Caco-2 (cell line): ENCODE results near the gene QDPR. TPM values are rescaled to one million over a fixed set of nuclear protein-coding genes. Genes with fewer than 3 reads are reported as not detected.

Experiments used
- BruUV-seq: library from RNA; stranded (reverse); fragments of 400-500 nt; replicated peaks from 2 replicates; lab custom pipeline; 2021; lab: Mats Ljungman, UMichigan
- CTCF ChIA-PET: fragments of 300-600 bp; sonication (Branson Sonifier 250); formaldehyde crosslinking; loops from one replicate; lab custom pipeline; 2022; ENCODE audit warnings: antibody characterized with exemption; lab: Charles Lee
- POLR2A ChIA-PET: fragments of 300-600 bp; sonication (Branson Sonifier 250); formaldehyde crosslinking; loops from one replicate; lab custom pipeline; 2022; ENCODE audit warnings: antibody characterized with exemption; lab: Charles Lee
- DNase-seq, 2 experiments: peaks; one replicate each; pipeline versions ENCODE4 v3.0.0 to v3.0.0-alpha.2; 2020 to 2022
- H3K27me3 ChIP-seq: replicated peaks from 2 replicates; pipeline ENCODE4 v1.6.0; 2011; ENCODE audit warnings: low read length; ENCODE audit not compliant: control insufficient read depth, insufficient read depth
- H3K36me3 ChIP-seq: 2 replicates; pipeline ENCODE4 v1.5.1; 2011; ENCODE audit warnings: low read length; ENCODE audit not compliant: control insufficient read depth, insufficient read depth
- H3K4me1 ChIP-seq: fragments of 250-450 bp; sonication (Bioruptor Pico); 2 replicates; pipeline ENCODE4 v1.5.1; 2020; ENCODE audit warnings: mild to moderate bottlenecking
- H3K4me3 ChIP-seq: 2 replicates; pipeline ENCODE4 v1.5.1; 2011; ENCODE audit warnings: low read depth, mild to moderate bottlenecking, control low read depth, low read length
- H3K9me3 ChIP-seq: fragments of 250-450 bp; sonication (Bioruptor Pico); 2 replicates; pipeline ENCODE4 v1.5.1; 2020; ENCODE audit warnings: mild to moderate bottlenecking, moderate library complexity
- H3K27ac Mint-ChIP-seq: one replicate; pipeline ENCODE4 v1.8.0; 2022; ENCODE audit warnings: mixed read lengths; ENCODE audit not compliant: unreplicated experiment
- H3K27me3 Mint-ChIP-seq: one replicate; pipeline ENCODE4 v1.8.0; 2022; ENCODE audit warnings: mixed read lengths; ENCODE audit not compliant: insufficient read depth, unreplicated experiment
- H3K36me3 Mint-ChIP-seq: one replicate; pipeline ENCODE4 v1.8.0; 2022; ENCODE audit warnings: mild to moderate bottlenecking, mixed read lengths; ENCODE audit not compliant: insufficient read depth, unreplicated experiment
- H3K4me1 Mint-ChIP-seq: one replicate; pipeline ENCODE4 v1.8.0; 2022; ENCODE audit warnings: low read depth, mixed read lengths; ENCODE audit not compliant: unreplicated experiment
- H3K4me3 Mint-ChIP-seq: one replicate; pipeline ENCODE4 v1.8.0; 2022; ENCODE audit warnings: mild to moderate bottlenecking, moderate library complexity, mixed read lengths; ENCODE audit not compliant: unreplicated experiment
- H3K9me3 Mint-ChIP-seq: one replicate; pipeline ENCODE4 v1.8.0; 2022; ENCODE audit warnings: mixed read lengths; ENCODE audit not compliant: unreplicated experiment
- CTCF ChIP-seq, 2 experiments: fragments of 200-600 bp in 1 of 2; IDR thresholded peaks; 1 replicate in 1 of 2; 2 replicates in 1 of 2; pipeline versions ENCODE4 v1.5.1 to v1.8.0; 2011 to 2022; ENCODE audit warnings: antibody characterized with exemption in 1 of 2, control low read depth in 1 of 2, inconsistent platforms in 1 of 2, low read depth in 1 of 2, low read length in 1 of 2, mild to moderate bottlenecking in 1 of 2, moderate library complexity in 1 of 2; ENCODE audit not compliant: insufficient read depth in 1 of 2, severe bottlenecking in 1 of 2, unreplicated experiment in 1 of 2
- intact Hi-C: fragments of 100-400 bp; cut with micrococcal nuclease; formaldehyde crosslinking; loops from one replicate; pipeline ENCODE4 v1.10.0; 2022; ENCODE audit not compliant: unreplicated experiment
- total RNA-seq: library from RNA; stranded (reverse); gene quantifications from 2 replicates; pipeline ENCODE4 v1.2.3, GENCODE V29; 2022

Gene QDPR
- total RNA-seq, 1 experiment from 2014 or later: 47.3 TPM

GRCh38 chr4:17489721-17490120 is 22.2 kb downstream of the QDPR start:
- TF ChIP-seq CTCF (IDR thresholded peaks at IDR 0.05; ENCODE audit: insufficient read depth in 1 of 2, low read depth in 1 of 2, low read length in 1 of 2, severe bottlenecking in 1 of 2, unreplicated experiment in 1 of 2): no peak
- Histone ChIP-seq H3K4me1 (no peaks in the 10 kb centered on the region), H3K9me3 (no peaks in the 10 kb centered on the region), H3K36me3 (no peaks in the 10 kb centered on the region), H3K27me3 (no peaks in the 10 kb centered on the region), H3K4me3 (no peak overlapping the region)
- ChIA-PET CTCF (no interaction called here), POLR2A (no interaction called here)
- Mint-ChIP-seq H3K27me3 (no peaks in the 10 kb centered on the region), H3K27ac (no peak overlapping the region), H3K36me3 (peaks cover 31% of the 10 kb centered on the region), H3K4me3 (no peak overlapping the region), H3K9me3 (no peaks in the 10 kb centered on the region), H3K4me1 (peaks cover 6% of the 10 kb centered on the region)
- no peak for DNase-seq
- BruUV-seq: no TSS peak
- intact Hi-C loops: no loop called here

GRCh38 chr4:17489123-17489522 is 22.8 kb downstream of the QDPR start:
- Histone ChIP-seq H3K27me3 (no peaks in the 10 kb centered on the region), H3K4me1 (no peaks in the 10 kb centered on the region), H3K36me3 (no peaks in the 10 kb centered on the region), H3K4me3 (no peak overlapping the region), H3K9me3 (no peaks in the 10 kb centered on the region)
- Mint-ChIP-seq H3K9me3 (no peaks in the 10 kb centered on the region), H3K36me3 (peaks cover 31% of the 10 kb centered on the region), H3K4me1 (peaks cover 6% of the 10 kb centered on the region), H3K4me3 (no peak overlapping the region), H3K27me3 (no peaks in the 10 kb centered on the region), H3K27ac (no peak overlapping the region)
- no peak for TF ChIP-seq CTCF (IDR thresholded peaks at IDR 0.05; ENCODE audit: insufficient read depth in 1 of 2, low read depth in 1 of 2, low read length in 1 of 2, severe bottlenecking in 1 of 2, unreplicated experiment in 1 of 2)
- BruUV-seq: no TSS peak
- ChIA-PET POLR2A (no interaction called here), CTCF (no interaction called here)
- DNase-seq: no peak
- intact Hi-C loops: no loop called here

- no peaks in the 10 kb centered on the region for H3K9me3 ChIP-seq
- H3K27me3 ChIP-seq: no peaks in the 10 kb centered on the region
- Mint-ChIP-seq H3K36me3 (peaks cover 15% of the 10 kb centered on the region), H3K9me3 (no peaks in the 10 kb centered on the region), H3K4me3 (no peak overlapping the region), H3K27me3 (no peaks in the 10 kb centered on the region), H3K27ac (no peak overlapping the region), H3K4me1 (no peaks in the 10 kb centered on the region)
- peaks cover 13% of the 10 kb centered on the region for H3K4me1 ChIP-seq
- intact Hi-C loops: no loop called here
- ChIA-PET POLR2A (no interaction called here), CTCF (no interaction called here)
- BruUV-seq: no TSS peak
- no peak for TF ChIP-seq CTCF (IDR thresholded peaks at IDR 0.05; ENCODE audit: insufficient read depth in 1 of 2, low read depth in 1 of 2, low read length in 1 of 2, severe bottlenecking in 1 of 2, unreplicated experiment in 1 of 2)
- no peak overlapping the region for H3K4me3 ChIP-seq
- no peak for DNase-seq
- H3K36me3 ChIP-seq: no peaks in the 10 kb centered on the region
Measured at GRCh38 chr4:17482716-17483115, 29.2 kb downstream of the QDPR start.
